Cardiac muscle cell (in vitro differentiated cells and primary cell): ENCODE results near the gene IL17RC. TPM values are rescaled to one million over a fixed set of nuclear protein-coding genes. Genes with fewer than 3 reads are reported as not detected.

Experiments used
- DNase-seq, 2 donors: peaks; one replicate each; pipeline versions ENCODE4 v3.0.0 to v3.0.0-alpha.2; 2010 to 2017; ENCODE audit warnings: low read depth in 1 of 2, low spot score in 1 of 2
- H3K27ac ChIP-seq: fragments of 200-600 bp; sonication (generic); 2 replicates; pipeline ENCODE4 v1.5.1; 2016
- H3K27me3 ChIP-seq: fragments of 200-600 bp; sonication (generic); 2 replicates; pipeline ENCODE4 v1.6.0; 2016; ENCODE audit warnings: control low read depth
- H3K36me3 ChIP-seq: fragments of 200-600 bp; sonication (generic); 2 replicates; pipeline ENCODE4 v1.5.1; 2016; ENCODE audit warnings: control low read depth
- H3K4me1 ChIP-seq: fragments of 200-600 bp; sonication (generic); 2 replicates; pipeline ENCODE4 v1.8.1; 2017; ENCODE audit warnings: low read depth, mild to moderate bottlenecking, mixed run types
- H3K4me3 ChIP-seq: fragments of 200-600 bp; sonication (generic); 2 replicates; pipeline ENCODE4 v1.5.1; 2016; ENCODE audit warnings: mild to moderate bottlenecking
- H3K9me3 ChIP-seq: fragments of 200-600 bp; sonication (generic); 2 replicates; pipeline ENCODE4 v1.5.1; 2017; ENCODE audit warnings: low read depth, mild to moderate bottlenecking, control low read depth
- polyA plus RNA-seq: library from polyadenylated mRNA; unstranded; fragments of >200 nt; fragmentation: Nextera tagmentation; extraction: Ambion mirVana; gene quantifications from 2 replicates; pipeline ENCODE4 v1.2.1, GENCODE V29; 2016
- total RNA-seq: library from RNA; depleted of rRNA; stranded (reverse); fragments of >200 nt; gene quantifications from 2 replicates; pipeline ENCODE4 v1.2.3, GENCODE V29; 2016
- TF ChIP-seq, protein P1 (sequence below): IDR thresholded peaks from 2 replicates; pipeline ENCODE4 v1.5.1; 2012; ENCODE audit warnings: low read depth, mild to moderate bottlenecking, low read length

IL17RC gene
- total and polyA plus RNA-seq, 2 experiments from 2014 or later, result 49.2 to 59.8 TPM

GRCh38 chr3:9911863-9912262 lies 5.0 kb upstream of the IL17RC start:
- TF ChIP-seq, protein P1, sequence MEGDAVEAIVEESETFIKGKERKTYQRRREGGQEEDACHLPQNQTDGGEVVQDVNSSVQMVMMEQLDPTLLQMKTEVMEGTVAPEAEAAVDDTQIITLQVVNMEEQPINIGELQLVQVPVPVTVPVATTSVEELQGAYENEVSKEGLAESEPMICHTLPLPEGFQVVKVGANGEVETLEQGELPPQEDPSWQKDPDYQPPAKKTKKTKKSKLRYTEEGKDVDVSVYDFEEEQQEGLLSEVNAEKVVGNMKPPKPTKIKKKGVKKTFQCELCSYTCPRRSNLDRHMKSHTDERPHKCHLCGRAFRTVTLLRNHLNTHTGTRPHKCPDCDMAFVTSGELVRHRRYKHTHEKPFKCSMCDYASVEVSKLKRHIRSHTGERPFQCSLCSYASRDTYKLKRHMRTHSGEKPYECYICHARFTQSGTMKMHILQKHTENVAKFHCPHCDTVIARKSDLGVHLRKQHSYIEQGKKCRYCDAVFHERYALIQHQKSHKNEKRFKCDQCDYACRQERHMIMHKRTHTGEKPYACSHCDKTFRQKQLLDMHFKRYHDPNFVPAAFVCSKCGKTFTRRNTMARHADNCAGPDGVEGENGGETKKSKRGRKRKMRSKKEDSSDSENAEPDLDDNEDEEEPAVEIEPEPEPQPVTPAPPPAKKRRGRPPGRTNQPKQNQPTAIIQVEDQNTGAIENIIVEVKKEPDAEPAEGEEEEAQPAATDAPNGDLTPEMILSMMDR, result no peak
- peaks cover 17% of the 10 kb centered on the region for H3K4me1 ChIP-seq
- no peak overlapping the region for H3K27ac ChIP-seq

DNA sequence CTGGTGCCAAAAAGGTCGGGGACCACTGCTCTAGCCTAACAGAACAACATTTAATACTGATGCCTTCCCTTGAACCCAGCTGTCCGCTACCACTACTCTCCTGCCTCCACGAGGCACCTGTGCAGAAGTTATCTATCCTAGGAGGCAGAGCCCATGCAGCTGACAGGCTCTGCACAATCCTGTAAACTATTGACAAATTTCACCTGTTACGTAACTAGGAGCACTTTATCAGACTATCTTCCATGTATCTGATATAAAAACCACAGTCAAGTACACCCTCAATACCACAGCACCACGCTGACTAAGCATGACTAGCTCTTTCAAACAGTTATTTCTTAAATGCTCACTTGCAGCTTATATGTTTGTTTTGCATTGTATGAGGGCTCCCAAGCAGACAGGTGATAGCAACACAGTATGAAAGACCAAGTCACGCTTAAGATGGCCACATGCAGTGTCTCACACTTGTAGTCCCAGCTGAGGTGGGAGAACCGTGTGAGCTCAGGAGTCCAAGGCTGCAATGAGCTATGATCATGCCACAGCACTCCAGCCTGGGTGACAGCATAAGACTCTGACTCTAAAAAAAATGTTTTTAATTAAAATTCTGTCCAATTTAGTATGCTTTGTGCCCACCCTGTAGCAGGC lies 4.5 kb upstream of the IL17RC start:
- TF ChIP-seq, protein P1, result no peak
- Histone ChIP-seq H3K4me3 (no peak overlapping the region), H3K27ac (no peak overlapping the region), H3K9me3 (no peaks in the 10 kb centered on the region), H3K27me3 (no peaks in the 10 kb centered on the region), H3K36me3 (no peaks in the 10 kb centered on the region), H3K4me1 (peaks cover 21% of the 10 kb centered on the region)
- DNase-seq, result peak in 1 of 2 donors; percentile 61

More at GRCh38 chr3:9911863-9912262, 5.0 kb upstream of the IL17RC start:
- no peaks in the 10 kb centered on the region for H3K36me3 ChIP-seq
- no peak for DNase-seq
- no peaks in the 10 kb centered on the region for H3K9me3 ChIP-seq
- no peaks in the 10 kb centered on the region for H3K27me3 ChIP-seq
- no peak overlapping the region for H3K4me3 ChIP-seq

GRCh38 chr3:9913601-9914000 lies 3.3 kb upstream of the IL17RC start:
- no peaks in the 10 kb centered on the region for H3K27me3 ChIP-seq
- H3K4me1 ChIP-seq, result peaks cover 22% of the 10 kb centered on the region
- no peak for DNase-seq
- no peaks in the 10 kb centered on the region for H3K36me3 ChIP-seq
- H3K9me3 ChIP-seq, result no peaks in the 10 kb centered on the region
- no peak overlapping the region for H3K4me3 ChIP-seq
- no peak overlapping the region for H3K27ac ChIP-seq
- TF ChIP-seq, protein P1, result no peak

DNA sequence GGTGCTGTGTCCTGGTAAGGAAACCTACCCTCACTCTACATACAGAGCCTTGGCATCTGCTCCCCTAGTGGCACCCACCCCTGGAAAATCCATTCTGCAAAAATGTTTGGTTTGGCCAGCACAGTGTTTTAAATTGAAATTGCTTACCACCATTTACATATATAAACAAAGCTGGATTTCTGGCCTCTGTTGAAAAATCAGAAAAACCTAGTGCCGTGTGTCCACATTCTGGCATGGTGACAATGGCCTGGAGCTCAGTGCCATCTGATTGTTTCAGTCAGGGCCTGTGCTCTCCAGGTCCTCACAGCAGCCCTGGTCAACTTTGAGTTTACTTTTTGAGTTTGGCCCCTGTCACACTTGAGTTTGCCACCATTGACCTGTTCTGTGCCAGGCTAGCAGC lies 2.9 kb upstream of the IL17RC start:
- peaks cover 22% of the 10 kb centered on the region for H3K4me1 ChIP-seq
- H3K9me3 ChIP-seq, result no peaks in the 10 kb centered on the region
- no peaks in the 10 kb centered on the region for H3K27me3 ChIP-seq
- no peaks in the 10 kb centered on the region for H3K36me3 ChIP-seq
- no peak overlapping the region for H3K4me3 ChIP-seq
- no peak overlapping the region for H3K27ac ChIP-seq
- DNase-seq, result no peak
- TF ChIP-seq, protein P1, result no peak

DNA sequence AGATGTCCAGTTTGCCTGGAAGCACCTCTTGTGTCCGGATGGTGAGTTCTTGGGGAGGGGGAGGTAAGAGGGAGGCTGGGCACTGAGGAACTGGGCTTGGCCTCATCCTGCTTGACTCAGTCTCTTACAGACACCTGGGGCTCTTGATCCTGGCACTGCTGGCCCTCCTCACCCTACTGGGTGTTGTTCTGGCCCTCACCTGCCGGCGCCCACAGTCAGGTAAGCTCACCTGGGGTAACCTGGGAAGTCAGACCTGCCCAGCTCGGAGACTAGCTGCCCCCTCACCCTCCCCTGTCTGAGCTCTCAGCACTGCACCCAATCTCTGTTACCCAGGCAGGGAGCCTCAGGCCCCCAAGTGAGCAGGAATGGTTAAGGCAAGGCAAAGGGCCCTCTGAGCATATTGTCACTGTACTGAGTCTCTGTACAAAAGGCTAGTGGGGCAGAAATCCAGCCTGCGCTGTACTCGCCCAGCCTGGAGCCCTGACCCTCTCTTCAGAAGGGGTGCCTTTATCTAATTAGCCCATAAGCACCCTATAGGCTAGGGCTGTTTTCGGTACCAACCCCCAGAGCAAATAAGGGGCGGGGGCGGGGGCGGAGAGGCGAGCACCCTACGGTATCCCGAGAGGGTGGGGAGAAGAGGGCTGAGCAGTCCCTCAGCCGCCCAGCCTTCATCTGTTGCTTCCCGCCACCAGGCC lies 2.2 kb upstream of the IL17RC start:
- no peaks in the 10 kb centered on the region for H3K27me3 ChIP-seq
- H3K36me3 ChIP-seq, result no peaks in the 10 kb centered on the region
- peak overlapping the region; percentile 27 for H3K4me3 ChIP-seq
- peak overlapping the region; percentile 44 for H3K27ac ChIP-seq
- TF ChIP-seq, protein P1, result no peak
- H3K4me1 ChIP-seq, result peaks cover 19% of the 10 kb centered on the region
- no peak for DNase-seq
- H3K9me3 ChIP-seq, result no peaks in the 10 kb centered on the region
